ENCODE results near the gene AARS2.

The AARS2 gene

DNA sequence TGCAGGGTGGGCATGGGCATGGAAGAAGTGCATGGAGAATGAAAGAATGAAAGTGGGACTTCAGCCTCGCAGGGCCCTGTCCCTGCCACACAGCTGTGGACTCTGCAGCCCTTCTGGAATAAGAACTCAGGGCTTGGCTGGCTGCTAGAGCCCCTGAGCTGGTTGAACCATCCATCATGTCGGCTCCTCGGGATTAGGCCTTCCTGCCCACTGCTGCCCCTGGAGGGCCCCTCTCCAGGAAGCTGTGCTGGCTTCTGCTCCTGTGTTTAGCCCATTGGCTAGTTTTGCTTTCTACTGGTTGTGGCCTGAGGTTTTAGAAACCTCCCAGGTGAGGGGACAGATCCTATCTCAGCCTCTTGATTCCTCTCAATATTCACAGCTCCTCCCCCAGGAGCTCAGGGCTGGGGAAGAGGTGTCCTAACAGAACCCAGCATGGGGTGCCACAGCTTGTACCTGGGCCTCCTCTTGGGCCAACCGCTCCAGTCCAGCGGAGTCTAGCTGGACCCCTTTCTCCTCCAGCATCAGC, 7.9 kb downstream of the AARS2 start:
- Histone ChIP-seq H3K9me3 (ENCODE audit: low read length) (no peaks in the 10 kb centered on the region), H3K36me3 (ENCODE audit: insufficient read depth, low read length) (peaks cover 85% of the 10 kb centered on the region), H4K20me1 (ENCODE audit: insufficient read depth, low read length) (no peaks in the 10 kb centered on the region), H3K4me3 (ENCODE audit: low read depth, low read length, poor library complexity, severe bottlenecking) (no peak overlapping the region), H3K9me2 (ENCODE audit: low read depth, low read length) (no peaks in the 10 kb centered on the region), H3K4me1 (ENCODE audit: insufficient read depth, low read length, severe bottlenecking) (no peaks in the 10 kb centered on the region), H2AFZ (ENCODE audit: low read length) (no peak overlapping the region), H3K27ac (ENCODE audit: low read depth, low read length, poor library complexity, severe bottlenecking) (no peak overlapping the region), H3K4me2 (ENCODE audit: low read length) (no peak overlapping the region), H3K9ac (ENCODE audit: low read length) (no peak overlapping the region), H3K79me2 (ENCODE audit: insufficient read depth, low read length) (no peaks in the 10 kb centered on the region), H3K27me3 (ENCODE audit: insufficient read depth, low read length) (no peaks in the 10 kb centered on the region), H3F3A (ENCODE audit: insufficient read depth, low read length) (no peaks in the 10 kb centered on the region)
- TF ChIP-seq, protein P1, sequence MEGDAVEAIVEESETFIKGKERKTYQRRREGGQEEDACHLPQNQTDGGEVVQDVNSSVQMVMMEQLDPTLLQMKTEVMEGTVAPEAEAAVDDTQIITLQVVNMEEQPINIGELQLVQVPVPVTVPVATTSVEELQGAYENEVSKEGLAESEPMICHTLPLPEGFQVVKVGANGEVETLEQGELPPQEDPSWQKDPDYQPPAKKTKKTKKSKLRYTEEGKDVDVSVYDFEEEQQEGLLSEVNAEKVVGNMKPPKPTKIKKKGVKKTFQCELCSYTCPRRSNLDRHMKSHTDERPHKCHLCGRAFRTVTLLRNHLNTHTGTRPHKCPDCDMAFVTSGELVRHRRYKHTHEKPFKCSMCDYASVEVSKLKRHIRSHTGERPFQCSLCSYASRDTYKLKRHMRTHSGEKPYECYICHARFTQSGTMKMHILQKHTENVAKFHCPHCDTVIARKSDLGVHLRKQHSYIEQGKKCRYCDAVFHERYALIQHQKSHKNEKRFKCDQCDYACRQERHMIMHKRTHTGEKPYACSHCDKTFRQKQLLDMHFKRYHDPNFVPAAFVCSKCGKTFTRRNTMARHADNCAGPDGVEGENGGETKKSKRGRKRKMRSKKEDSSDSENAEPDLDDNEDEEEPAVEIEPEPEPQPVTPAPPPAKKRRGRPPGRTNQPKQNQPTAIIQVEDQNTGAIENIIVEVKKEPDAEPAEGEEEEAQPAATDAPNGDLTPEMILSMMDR (IDR thresholded peaks at IDR 0.05; ENCODE audit: low read length): no peak
- no peak for TF ChIP-seq EZH2 (IDR thresholded peaks at IDR 0.05; ENCODE audit: borderline replicate concordance, low read length)

GRCh38 chr6:44304282-44305199, 8.6 kb downstream of the AARS2 start:
- H3F3A ChIP-seq (ENCODE audit: insufficient read depth, low read length): no peaks in the 10 kb centered on the region
- H3K27ac ChIP-seq (ENCODE audit: low read depth, low read length, poor library complexity, severe bottlenecking): no peak overlapping the region
- H3K9ac ChIP-seq (ENCODE audit: low read length): no peak overlapping the region
- H3K9me3 ChIP-seq (ENCODE audit: low read length): no peaks in the 10 kb centered on the region
- H3K36me3 ChIP-seq (ENCODE audit: insufficient read depth, low read length): peaks cover 80% of the 10 kb centered on the region
- H3K79me2 ChIP-seq (ENCODE audit: insufficient read depth, low read length): no peaks in the 10 kb centered on the region
- H3K4me3 ChIP-seq (ENCODE audit: low read depth, low read length, poor library complexity, severe bottlenecking): no peak overlapping the region
- no peaks in the 10 kb centered on the region for H3K4me1 ChIP-seq (ENCODE audit: insufficient read depth, low read length, severe bottlenecking)
- H3K27me3 ChIP-seq (ENCODE audit: insufficient read depth, low read length): no peaks in the 10 kb centered on the region
- H2AFZ ChIP-seq (ENCODE audit: low read length): no peak overlapping the region
- H3K4me2 ChIP-seq (ENCODE audit: low read length): no peak overlapping the region
- H4K20me1 ChIP-seq (ENCODE audit: insufficient read depth, low read length): no peaks in the 10 kb centered on the region
- no peak for TF ChIP-seq EZH2 (IDR thresholded peaks at IDR 0.05; ENCODE audit: borderline replicate concordance, low read length)
- TF ChIP-seq, protein P1 (IDR thresholded peaks at IDR 0.05; ENCODE audit: low read length): peak; percentile 76
- H3K9me2 ChIP-seq (ENCODE audit: low read depth, low read length): no peaks in the 10 kb centered on the region

GRCh38 chr6:44303842-44304241, 9.3 kb downstream of the AARS2 start:
- Histone ChIP-seq H3K9me3 (ENCODE audit: low read length) (no peaks in the 10 kb centered on the region), H3K9me2 (ENCODE audit: low read depth, low read length) (no peaks in the 10 kb centered on the region), H3K27me3 (ENCODE audit: insufficient read depth, low read length) (no peaks in the 10 kb centered on the region), H3K79me2 (ENCODE audit: insufficient read depth, low read length) (no peaks in the 10 kb centered on the region), H4K20me1 (ENCODE audit: insufficient read depth, low read length) (no peaks in the 10 kb centered on the region), H2AFZ (ENCODE audit: low read length) (no peak overlapping the region), H3K36me3 (ENCODE audit: insufficient read depth, low read length) (peaks cover 73% of the 10 kb centered on the region), H3K4me3 (ENCODE audit: low read depth, low read length, poor library complexity, severe bottlenecking) (no peak overlapping the region), H3K4me1 (ENCODE audit: insufficient read depth, low read length, severe bottlenecking) (no peaks in the 10 kb centered on the region), H3K4me2 (ENCODE audit: low read length) (no peak overlapping the region), H3K9ac (ENCODE audit: low read length) (no peak overlapping the region), H3K27ac (ENCODE audit: low read depth, low read length, poor library complexity, severe bottlenecking) (no peak overlapping the region), H3F3A (ENCODE audit: insufficient read depth, low read length) (no peaks in the 10 kb centered on the region)
- TF ChIP-seq EZH2 (IDR thresholded peaks at IDR 0.05; ENCODE audit: borderline replicate concordance, low read length): no peak

All from OCI-LY1 (cell line).